ENCODE results near the gene LYRM1.

DNA sequence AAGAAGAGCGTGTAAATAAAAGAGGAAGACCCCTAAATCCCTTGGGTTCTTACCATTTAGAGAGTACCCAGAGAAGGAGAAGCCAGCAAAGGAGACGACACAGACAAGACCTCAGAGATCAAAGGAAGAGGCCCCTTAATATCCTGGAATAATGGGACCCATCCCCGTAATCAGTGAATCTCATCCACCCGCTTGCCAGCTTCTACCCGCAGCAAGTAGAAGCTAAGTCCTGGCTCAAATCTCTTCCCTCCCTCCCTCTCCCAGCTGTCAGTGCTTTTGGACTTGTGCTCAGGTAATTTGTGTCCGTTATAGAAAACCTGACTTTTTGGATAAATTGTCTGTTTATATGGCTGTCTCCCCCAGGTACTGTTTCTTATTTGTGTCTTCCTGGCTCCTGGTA, 1.9 kb downstream of the LYRM1 start:
- TF ChIP-seq EZH2phosphoT487 (IDR thresholded peaks at IDR 0.05; ENCODE audit: borderline replicate concordance, low read length) = no peak
- TF ChIP-seq, protein P1, sequence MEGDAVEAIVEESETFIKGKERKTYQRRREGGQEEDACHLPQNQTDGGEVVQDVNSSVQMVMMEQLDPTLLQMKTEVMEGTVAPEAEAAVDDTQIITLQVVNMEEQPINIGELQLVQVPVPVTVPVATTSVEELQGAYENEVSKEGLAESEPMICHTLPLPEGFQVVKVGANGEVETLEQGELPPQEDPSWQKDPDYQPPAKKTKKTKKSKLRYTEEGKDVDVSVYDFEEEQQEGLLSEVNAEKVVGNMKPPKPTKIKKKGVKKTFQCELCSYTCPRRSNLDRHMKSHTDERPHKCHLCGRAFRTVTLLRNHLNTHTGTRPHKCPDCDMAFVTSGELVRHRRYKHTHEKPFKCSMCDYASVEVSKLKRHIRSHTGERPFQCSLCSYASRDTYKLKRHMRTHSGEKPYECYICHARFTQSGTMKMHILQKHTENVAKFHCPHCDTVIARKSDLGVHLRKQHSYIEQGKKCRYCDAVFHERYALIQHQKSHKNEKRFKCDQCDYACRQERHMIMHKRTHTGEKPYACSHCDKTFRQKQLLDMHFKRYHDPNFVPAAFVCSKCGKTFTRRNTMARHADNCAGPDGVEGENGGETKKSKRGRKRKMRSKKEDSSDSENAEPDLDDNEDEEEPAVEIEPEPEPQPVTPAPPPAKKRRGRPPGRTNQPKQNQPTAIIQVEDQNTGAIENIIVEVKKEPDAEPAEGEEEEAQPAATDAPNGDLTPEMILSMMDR (IDR thresholded peaks at IDR 0.05; ENCODE audit: low read depth, low read length, poor library complexity, severe bottlenecking) = no peak
